Stimulated activated CD8-positive, alpha-beta memory T cell treated with anti-CD3 and anti-CD28 coated beads, Interleukin-4, amount 100 ng/mL, for 4 hours (primary cell): Measurements from ENCODE around the gene LTF.
"Not testable (repeated sequence)": the region's sequence is repeated elsewhere in the genome, so short reads cannot be mapped to it uniquely, and the experiment has no call there.

Experiments used
- DNase-seq, 2 donors: peaks; one replicate each; pipeline ENCODE4 v3.0.0-alpha.2; 2020; ENCODE audit warnings: low read depth in 2 of 2, low spot score in 1 of 2

LTF gene

DNA sequence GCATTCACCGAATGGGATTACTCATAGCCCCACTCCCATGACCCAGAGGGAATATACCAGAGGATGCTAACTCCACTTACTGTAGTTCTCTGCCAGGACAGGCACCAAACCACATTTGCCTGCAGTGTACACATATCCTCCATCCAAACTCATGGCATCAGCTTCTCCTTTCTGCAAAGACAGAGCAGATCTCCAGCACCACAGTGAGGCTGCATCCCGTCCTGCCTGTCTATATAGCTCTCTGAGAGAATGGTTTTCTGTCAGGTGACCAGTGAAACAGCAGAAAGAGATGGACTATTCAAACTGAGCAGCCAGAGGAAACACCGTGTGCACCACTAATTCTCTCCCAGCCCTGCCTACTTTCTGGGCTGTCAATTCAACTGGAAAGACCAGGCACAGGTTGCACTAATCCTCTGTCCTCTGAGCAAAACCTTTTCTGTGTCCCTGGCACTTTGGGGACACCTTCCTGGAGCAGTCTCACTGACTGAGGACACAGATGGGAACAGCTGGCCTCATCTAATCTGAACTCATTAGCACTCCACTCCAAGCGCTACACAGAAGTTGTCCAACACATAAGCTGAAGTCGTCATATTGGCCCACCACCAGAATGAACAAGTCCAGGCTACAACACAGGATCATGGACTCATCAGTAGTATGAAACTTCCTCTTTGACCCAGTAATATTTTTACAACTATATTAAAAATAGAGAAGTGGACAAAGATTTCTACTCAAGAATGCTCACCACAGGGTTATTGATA is 17.3 kb downstream of the LTF start:
- DNase-seq: no peak

DNA sequence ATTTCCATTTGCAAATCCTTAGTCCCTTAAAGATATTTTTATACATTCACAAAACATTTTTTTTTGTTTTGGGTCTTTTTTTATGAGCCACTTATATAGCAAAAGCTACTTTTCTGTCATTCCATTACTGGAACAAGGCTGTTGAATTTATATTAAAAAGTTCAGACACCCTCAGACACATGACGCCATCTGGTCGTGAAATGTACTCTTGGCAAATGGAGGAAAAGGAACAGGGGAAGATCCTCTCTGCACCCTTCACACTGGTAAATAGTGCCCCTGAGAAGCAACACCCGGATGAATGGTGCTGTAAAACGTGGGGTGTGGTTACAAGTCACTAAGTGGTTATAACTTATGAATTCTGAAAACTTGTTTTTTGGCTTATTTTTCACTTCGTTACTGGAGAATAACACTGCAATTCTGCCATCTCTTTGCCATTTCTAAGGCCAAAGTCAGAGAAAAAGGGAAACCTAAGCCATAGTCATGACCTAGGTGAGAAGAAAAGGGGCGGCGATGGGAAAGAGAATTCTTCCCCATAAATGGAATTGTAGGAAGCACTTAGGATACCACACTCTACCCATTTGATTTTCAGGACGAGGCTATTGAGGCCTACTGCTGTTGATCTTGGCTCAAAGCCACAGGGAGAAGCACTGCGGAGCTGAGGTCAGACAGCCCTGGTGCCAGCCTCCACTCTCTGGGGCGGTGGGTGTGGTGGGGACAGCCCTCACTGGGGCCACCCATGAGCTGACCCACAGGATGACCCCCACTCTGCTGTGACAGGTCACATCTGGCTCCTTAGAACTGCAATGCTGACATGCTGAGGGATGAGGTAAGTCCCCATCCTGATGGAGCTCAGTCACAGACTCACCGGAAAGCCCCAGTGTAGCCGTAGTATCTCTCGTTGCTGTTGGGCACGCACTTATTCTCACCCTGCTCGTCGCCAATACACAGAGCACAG is 21.9 kb downstream of the LTF start:
- peak in 1 of 2 donors; percentile 11 for DNase-seq

DNA sequence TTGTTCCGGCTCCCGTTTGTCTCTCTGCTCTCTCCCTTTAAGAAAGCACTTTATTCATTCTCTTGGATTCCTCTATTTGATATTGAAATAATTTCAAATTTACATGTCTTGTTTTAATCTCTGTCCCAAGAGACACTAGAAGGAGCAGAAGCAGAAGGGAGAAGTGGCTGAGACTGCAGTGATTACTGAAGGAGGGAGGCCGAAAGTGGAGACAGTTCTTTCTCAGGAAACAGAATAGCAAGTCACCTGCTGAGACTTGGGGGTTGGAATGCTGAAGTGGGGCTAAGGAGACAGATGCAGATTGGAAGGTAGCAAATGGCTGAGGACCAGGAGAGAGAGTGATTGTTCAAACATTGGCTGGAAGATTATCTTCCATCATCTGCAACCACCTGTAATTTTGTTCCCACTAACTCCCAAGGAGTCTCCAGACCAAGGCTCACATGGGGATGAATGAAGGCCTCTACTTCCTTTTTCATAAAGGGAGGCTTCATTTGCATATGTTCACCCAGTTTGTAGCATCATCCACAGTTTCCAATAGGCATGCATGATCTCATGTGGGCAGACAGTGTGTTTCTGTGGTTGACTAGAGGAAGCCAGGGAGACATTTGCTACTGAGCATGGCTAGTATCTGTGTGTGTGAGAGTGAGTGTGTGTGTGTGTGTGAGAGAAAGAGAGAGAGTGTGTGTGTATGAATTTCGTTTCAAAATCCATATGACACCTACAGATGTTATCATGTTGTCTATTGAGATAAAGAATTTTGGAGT is 24.0 kb downstream of the LTF start:
- peak in 1 of 2 donors; percentile 14 for DNase-seq

- DNase-seq: no peak
Observed at GRCh38 chr3:46438831-46439230, 25.9 kb downstream of the LTF start.

GRCh38 chr3:46435081-46435726 is 29.5 kb downstream of the LTF start:
- DNase-seq: no peak

DNA sequence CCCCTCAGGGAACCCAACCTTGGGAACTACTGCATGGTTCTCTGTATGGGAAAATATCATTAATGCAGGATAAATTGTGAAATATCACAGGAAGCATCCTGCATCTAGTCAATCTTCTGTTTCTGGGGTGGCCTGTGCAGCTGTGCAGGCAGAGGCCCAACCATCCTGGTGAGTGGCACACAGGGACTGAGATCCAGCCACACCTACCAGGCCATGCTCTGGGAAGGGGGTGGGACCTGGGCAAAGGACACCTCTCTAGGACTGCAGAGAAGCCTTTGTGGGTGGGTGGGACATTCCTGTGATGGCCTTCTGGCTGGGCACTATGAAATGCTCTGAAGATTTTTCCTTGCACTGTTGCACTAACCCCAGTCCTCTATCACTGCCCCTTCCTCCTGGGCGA is 30.9 kb downstream of the LTF start:
- no peak for DNase-seq

DNA sequence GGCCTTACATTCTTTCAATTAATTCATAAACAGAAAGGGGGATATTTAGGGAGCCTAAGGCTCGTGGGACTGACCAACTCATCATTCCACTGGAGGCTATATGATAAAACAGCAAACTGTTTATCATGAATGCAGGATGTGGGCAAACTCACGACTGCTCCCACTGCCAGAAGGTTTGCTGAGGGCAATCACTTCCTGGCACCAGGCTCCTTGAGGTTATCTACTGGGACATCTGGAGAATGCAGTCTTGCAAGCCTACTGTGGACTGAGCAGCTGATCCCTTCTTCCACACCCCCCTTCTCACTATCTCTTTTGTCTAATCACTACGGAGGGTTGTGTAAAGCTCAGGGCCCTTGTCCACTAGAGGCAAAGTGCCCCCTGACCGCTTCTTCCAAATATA is 31.6 kb downstream of the LTF start:
- DNase-seq: not testable (repeated sequence)

DNA sequence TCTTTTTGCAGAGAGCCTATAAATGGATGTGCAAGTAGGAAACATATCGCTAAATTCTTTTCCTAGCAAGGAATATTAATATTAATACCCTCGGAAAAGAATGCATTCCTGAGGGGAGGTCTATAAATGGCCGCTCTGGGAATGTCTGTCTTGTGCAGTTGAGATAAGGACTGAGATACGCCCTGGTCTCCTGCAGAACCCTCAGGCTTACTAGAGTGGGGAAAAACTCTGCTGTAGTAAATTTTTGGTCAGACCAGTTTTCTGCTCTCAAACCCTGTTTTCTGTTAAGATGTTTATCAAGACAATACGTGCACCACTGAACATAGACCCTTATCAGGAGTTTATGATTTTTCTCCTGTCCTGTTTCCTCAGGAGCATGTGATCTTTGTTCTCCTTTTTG is 32.8 kb downstream of the LTF start:
- DNase-seq: not testable (repeated sequence)

DNA sequence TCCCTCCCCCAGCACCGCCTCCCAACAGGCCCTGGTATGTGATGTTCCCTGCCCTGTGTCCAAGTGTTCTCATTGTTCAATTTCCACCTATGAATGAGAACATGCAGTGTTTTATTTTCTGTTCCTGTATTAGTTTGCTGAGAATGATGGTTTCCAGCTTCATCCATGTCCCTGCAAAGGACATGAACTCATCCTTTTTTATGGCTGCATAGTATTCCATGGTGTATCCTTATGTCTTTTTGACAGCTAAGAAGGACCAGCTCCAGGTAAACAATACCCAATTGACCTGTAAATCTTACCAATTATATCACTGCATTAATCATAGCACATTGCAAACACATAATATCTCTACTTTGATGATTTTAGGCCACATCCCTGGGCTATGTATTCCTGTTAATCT is 33.8 kb downstream of the LTF start:
- not testable (repeated sequence) for DNase-seq

GRCh38 chr3:46429671-46430070 is 35.0 kb downstream of the LTF start:
- DNase-seq: no peak

DNA sequence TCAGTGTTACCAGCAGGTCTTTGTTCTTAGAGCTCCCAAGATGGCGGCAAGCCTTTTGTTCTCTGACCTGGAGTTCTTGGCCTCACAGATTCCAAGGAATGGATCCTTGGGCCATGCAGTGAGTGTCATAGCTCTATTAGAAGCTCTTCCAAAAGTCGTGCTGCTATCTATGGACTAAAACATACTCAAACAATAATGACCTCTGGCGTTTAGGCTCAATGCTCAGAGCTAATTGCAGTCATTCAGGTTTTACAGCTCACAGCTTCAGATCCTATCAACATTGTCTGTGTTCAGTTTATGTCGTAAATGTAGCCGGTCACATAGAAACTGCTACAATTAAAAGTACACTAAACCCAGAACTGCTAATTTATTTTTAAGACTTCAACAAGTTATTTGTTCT is 35.5 kb downstream of the LTF start:
- no peak for DNase-seq

GRCh38 chr3:46427916-46428833 is 36.5 kb downstream of the LTF start:
- no peak for DNase-seq

DNA sequence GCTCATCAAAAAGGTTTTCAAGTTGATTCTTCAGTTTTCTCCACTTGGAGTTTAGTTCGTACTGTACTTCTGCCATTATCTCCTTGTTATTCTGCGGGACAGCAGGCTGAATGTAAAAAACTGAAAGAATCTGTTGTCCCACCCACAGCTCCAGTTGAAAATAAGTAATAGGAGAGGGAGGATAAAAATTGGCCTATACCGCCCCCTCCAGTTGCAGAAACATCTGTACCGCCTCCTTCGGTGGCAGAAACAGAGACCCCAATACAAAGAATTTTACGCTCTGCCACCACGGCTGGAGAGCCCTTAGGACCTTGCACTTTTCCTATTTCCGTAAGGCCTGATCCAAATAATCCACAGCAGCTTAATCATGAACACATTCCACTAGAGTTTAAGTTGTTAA is 37.3 kb downstream of the LTF start:
- not testable (repeated sequence) for DNase-seq

GRCh38 chr3:46426476-46426875 is 38.2 kb downstream of the LTF start:
- not testable (repeated sequence) for DNase-seq

GRCh38 chr3:46423588-46423987 is 41.1 kb downstream of the LTF start:
- no peak for DNase-seq

GRCh38 chr3:46422617-46423016 is 42.1 kb downstream of the LTF start:
- no peak for DNase-seq

- DNase-seq: no peak
Observed at GRCh38 chr3:46420931-46421330, 43.8 kb downstream of the LTF start.

GRCh38 chr3:46419816-46420215 is 44.9 kb downstream of the LTF start:
- no peak for DNase-seq

GRCh38 chr3:46417841-46418611 is 46.7 kb downstream of the LTF start:
- DNase-seq: no peak
